ENCODE measurements around the gene PREX1.
A peak's percentile ranks its signal among the peaks of the same experiment; 100 is the strongest.

The PREX1 gene

GRCh38 chr20:48733296-48733790 lies 94.5 kb downstream of the PREX1 start:
- peak; percentile 61 for ATAC-seq
- TF ChIP-seq PPARA (CRISPR knock-in tag; IDR thresholded peaks at IDR 0.05; ENCODE audit: borderline replicate concordance) (no peak), OSR1 (CRISPR knock-in tag; IDR thresholded peaks at IDR 0.05) (no peak)

GRCh38 chr20:48732081-48732829 lies 95.5 kb downstream of the PREX1 start:
- ATAC-seq = no peak
- TF ChIP-seq GLIS3 (CRISPR knock-in tag; IDR thresholded peaks at IDR 0.05) (no peak), CREB5 (CRISPR knock-in tag; IDR thresholded peaks at IDR 0.05; ENCODE audit: low read depth) (no peak), ZC3H10 (CRISPR knock-in tag; IDR thresholded peaks at IDR 0.05) (no peak), ZNF8 (CRISPR knock-in tag; IDR thresholded peaks at IDR 0.05) (no peak), ESRRG (CRISPR knock-in tag; IDR thresholded peaks at IDR 0.05) (no peak), PPARA (CRISPR knock-in tag; IDR thresholded peaks at IDR 0.05; ENCODE audit: borderline replicate concordance) (no peak), PATZ1 (CRISPR knock-in tag; IDR thresholded peaks at IDR 0.05; ENCODE audit: borderline replicate concordance) (no peak), ISL1 (CRISPR knock-in tag; IDR thresholded peaks at IDR 0.05) (no peak), ZFP3 (CRISPR knock-in tag; IDR thresholded peaks at IDR 0.05) (no peak), TOX (CRISPR knock-in tag; IDR thresholded peaks at IDR 0.05; ENCODE audit: borderline replicate concordance) (no peak), SNAI2 (CRISPR knock-in tag; IDR thresholded peaks at IDR 0.05) (no peak), RARB (CRISPR knock-in tag; IDR thresholded peaks at IDR 0.05) (no peak), POU6F1 (CRISPR knock-in tag; IDR thresholded peaks at IDR 0.05; ENCODE audit: borderline replicate concordance, low read depth) (no peak), OSR1 (CRISPR knock-in tag; IDR thresholded peaks at IDR 0.05) (no peak), TCF4 (CRISPR knock-in tag; IDR thresholded peaks at IDR 0.05; ENCODE audit: borderline replicate concordance) (no peak), CSDC2 (CRISPR knock-in tag; IDR thresholded peaks at IDR 0.05) (no peak), ZNF565 (CRISPR knock-in tag; conservative IDR thresholded peaks at IDR 0.05; ENCODE audit: low read depth) (no peak)

GRCh38 chr20:48731536-48731935 lies 96.3 kb downstream of the PREX1 start:
- TF ChIP-seq ZNF8 (CRISPR knock-in tag; IDR thresholded peaks at IDR 0.05) (no peak), ZNF565 (CRISPR knock-in tag; conservative IDR thresholded peaks at IDR 0.05; ENCODE audit: low read depth) (no peak), ZFP30 (CRISPR knock-in tag; IDR thresholded peaks at IDR 0.05) (no peak), ZNF70 (CRISPR knock-in tag; IDR thresholded peaks at IDR 0.05) (no peak), GLIS3 (CRISPR knock-in tag; IDR thresholded peaks at IDR 0.05) (no peak), BACH2 (CRISPR knock-in tag; IDR thresholded peaks at IDR 0.05; ENCODE audit: borderline replicate concordance) (no peak), ZC3H10 (CRISPR knock-in tag; IDR thresholded peaks at IDR 0.05) (no peak), CREB5 (CRISPR knock-in tag; IDR thresholded peaks at IDR 0.05; ENCODE audit: low read depth) (no peak), PATZ1 (CRISPR knock-in tag; IDR thresholded peaks at IDR 0.05; ENCODE audit: borderline replicate concordance) (no peak), OSR1 (CRISPR knock-in tag; IDR thresholded peaks at IDR 0.05) (no peak), ISL1 (CRISPR knock-in tag; IDR thresholded peaks at IDR 0.05) (no peak), ESRRG (CRISPR knock-in tag; IDR thresholded peaks at IDR 0.05) (no peak)
- no peak for ATAC-seq
